Smooth muscle cell (in vitro differentiated cells): ENCODE results near the gene POLR2L. TPM values are rescaled to one million over a fixed set of nuclear protein-coding genes. Genes with fewer than 3 reads are reported as not detected.

Experiments used
- DNase-seq: peaks from one replicate; lab custom pipeline; 2025; ENCODE audit not compliant: unreplicated experiment; lab: John Stamatoyannopoulos, UW
- H2AFZ ChIP-seq: fragments of 200-600 bp; sonication (generic); 2 replicates; pipeline ENCODE4 v1.6.0; 2016; ENCODE audit warnings: antibody characterized with exemption, low read depth, mild to moderate bottlenecking
- H3F3A ChIP-seq: fragments of 200-600 bp; sonication (generic); 2 replicates; pipeline ENCODE4 v1.6.0; 2017; ENCODE audit warnings: antibody characterized with exemption, low read depth
- H3K27ac ChIP-seq: fragments of 200-600 bp; sonication (generic); 2 replicates; pipeline ENCODE4 v1.5.1; 2016; ENCODE audit warnings: low read depth, mild to moderate bottlenecking
- H3K27me3 ChIP-seq: fragments of 200-600 bp; sonication (generic); 2 replicates; pipeline ENCODE4 v1.6.1; 2016; ENCODE audit warnings: low read depth, mild to moderate bottlenecking
- H3K36me3 ChIP-seq: fragments of 200-600 bp; sonication (generic); 2 replicates; pipeline ENCODE4 v1.5.1; 2016; ENCODE audit warnings: low read depth
- H3K4me1 ChIP-seq: fragments of 200-600 bp; sonication (generic); 2 replicates; pipeline ENCODE4 v1.5.1; 2016; ENCODE audit warnings: low read depth
- H3K4me2 ChIP-seq: fragments of 200-600 bp; sonication (generic); 2 replicates; pipeline ENCODE4 v1.6.0; 2016; ENCODE audit warnings: mild to moderate bottlenecking
- H3K4me3 ChIP-seq: fragments of 200-600 bp; sonication (generic); 2 replicates; pipeline ENCODE4 v1.5.1; 2016; ENCODE audit warnings: mild to moderate bottlenecking
- H3K79me2 ChIP-seq: fragments of 200-600 bp; sonication (generic); 2 replicates; pipeline ENCODE4 v1.6.0; 2016; ENCODE audit warnings: low read depth, mild to moderate bottlenecking
- H3K9ac ChIP-seq: fragments of 200-600 bp; sonication (generic); 2 replicates; pipeline ENCODE4 v1.6.0; 2016; ENCODE audit warnings: low read depth
- H3K9me3 ChIP-seq: fragments of 200-600 bp; sonication (generic); replicated peaks from 2 replicates; pipeline ENCODE4 v1.5.1; 2016; ENCODE audit warnings: low read depth
- H4K20me1 ChIP-seq: fragments of 200-600 bp; sonication (generic); 2 replicates; pipeline ENCODE4 v1.6.0; 2016; ENCODE audit warnings: low read depth
- CTCF ChIP-seq: fragments of 200-600 bp; sonication (generic); IDR thresholded peaks from 2 replicates; pipeline ENCODE4 v1.5.1; 2017; ENCODE audit warnings: borderline replicate concordance, mild to moderate bottlenecking, antibody characterized with exemption; ENCODE audit not compliant: insufficient read depth, poor library complexity, severe bottlenecking
- WGBS: methylation state at CpG from one replicate; pipeline ENCODE4 v1.1.7; 2016; ENCODE audit warnings: low lambda C conversion rate; 5-methylcytosine and 5-hydroxymethylcytosine counted together
- polyA plus RNA-seq: library from polyadenylated mRNA; unstranded; fragments of >200 nt; fragmentation: Nextera tagmentation; extraction: Ambion mirVana; gene quantifications from 2 replicates; pipeline ENCODE4 v1.2.1, GENCODE V29; 2016
- total RNA-seq: library from RNA; depleted of rRNA; stranded (reverse); fragments of >200 nt; gene quantifications from 2 replicates; pipeline ENCODE4 v1.2.3, GENCODE V29; 2014

The POLR2L gene
- total and polyA plus RNA-seq, 2 experiments from 2014 or later, result 51.4 to 380 TPM

- H3K4me3 ChIP-seq, result peak overlapping the region; percentile 96
- H3K79me2 ChIP-seq, result peaks cover 21% of the 10 kb centered on the region
- H3K36me3 ChIP-seq, result no peaks in the 10 kb centered on the region
- H3F3A ChIP-seq, result peaks cover 20% of the 10 kb centered on the region
- H3K4me1 ChIP-seq, result peaks cover 26% of the 10 kb centered on the region
- TF ChIP-seq CTCF, result no peak
- WGBS, result under 1% methylated on average over 26 of the region's 27 CpGs
- H3K4me2 ChIP-seq, result peak overlapping the region; percentile 96
- no peak for DNase-seq
- peaks cover 75% of the 10 kb centered on the region for H4K20me1 ChIP-seq
- no peaks in the 10 kb centered on the region for H3K27me3 ChIP-seq
- peak overlapping the region; percentile 94 for H3K27ac ChIP-seq
- no peak overlapping the region for H2AFZ ChIP-seq
- H3K9ac ChIP-seq, result peak overlapping the region; percentile 100
- no peaks in the 10 kb centered on the region for H3K9me3 ChIP-seq
Measured at GRCh38 chr11:841981-842369, 354 bp downstream of the POLR2L start.

- H2AFZ ChIP-seq, result no peak overlapping the region
- H3K4me1 ChIP-seq, result peaks cover 25% of the 10 kb centered on the region
- H3K27ac ChIP-seq, result no peak overlapping the region
- TF ChIP-seq CTCF, result peak; percentile 13
- no peaks in the 10 kb centered on the region for H3K9me3 ChIP-seq
- no peak overlapping the region for H3K4me2 ChIP-seq
- no peak for DNase-seq
- no peak overlapping the region for H3K4me3 ChIP-seq
- peaks cover 31% of the 10 kb centered on the region for H3K79me2 ChIP-seq
- no peaks in the 10 kb centered on the region for H3K27me3 ChIP-seq
- no peak overlapping the region for H3K9ac ChIP-seq
- peaks cover 20% of the 10 kb centered on the region for H3F3A ChIP-seq
- 95% methylated on average over 25 of the region's 25 CpGs for WGBS
- no peaks in the 10 kb centered on the region for H3K36me3 ChIP-seq
- peaks cover 74% of the 10 kb centered on the region for H4K20me1 ChIP-seq
Measured at GRCh38 chr11:839875-840617, 2.3 kb downstream of the POLR2L start.

DNA sequence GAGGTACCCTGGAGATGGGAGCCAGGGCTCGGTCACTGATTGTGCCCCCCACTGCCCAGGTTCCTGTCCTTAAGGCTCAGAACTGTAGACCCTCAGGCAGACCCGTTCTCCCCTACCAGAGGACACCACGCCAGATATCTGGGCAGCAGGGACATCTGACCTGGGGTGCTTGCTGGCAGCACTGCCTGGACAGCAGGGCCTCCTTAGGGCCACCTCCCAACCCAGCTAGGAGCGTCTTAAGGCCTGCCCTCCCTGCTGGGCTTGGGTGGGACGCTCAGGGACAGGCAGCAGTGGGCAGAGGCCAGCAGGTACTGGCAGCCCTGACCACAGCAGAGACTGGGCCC lies 3.1 kb downstream of the POLR2L start:
- Histone ChIP-seq H4K20me1 (peaks cover 77% of the 10 kb centered on the region), H3K9ac (no peak overlapping the region), H3K79me2 (peaks cover 37% of the 10 kb centered on the region), H3K36me3 (no peaks in the 10 kb centered on the region), H3K4me1 (peaks cover 19% of the 10 kb centered on the region), H3K9me3 (no peaks in the 10 kb centered on the region), H3K27ac (no peak overlapping the region), H3K4me3 (no peak overlapping the region), H3K27me3 (no peaks in the 10 kb centered on the region), H2AFZ (no peak overlapping the region), H3F3A (peaks cover 23% of the 10 kb centered on the region), H3K4me2 (no peak overlapping the region)
- no peak for DNase-seq
- WGBS, result 94% methylated on average over 5 of the region's 5 CpGs
- TF ChIP-seq CTCF, result no peak
